Spinal cord (tissue), 10 donors: ENCODE measurements around the gene CTRB2. TPM values are rescaled to one million over a fixed set of nuclear protein-coding genes. Genes with fewer than 3 reads are reported as not detected.

Experiments
- DNase-seq, 6 donors: peaks; one replicate each; pipeline versions ENCODE4 v3.0.0 to v3.0.0-alpha.2; 2013 to 2015; ENCODE audit warnings: low spot score in 6 of 6, low read depth in 4 of 6
- H3K27ac ChIP-seq: one replicate; pipeline ENCODE4 v1.5.1; 2013; ENCODE audit warnings: low read depth, low read length, control low read depth
- H3K27me3 ChIP-seq: one replicate; pipeline ENCODE4 v1.6.1; 2013; ENCODE audit warnings: low read length; ENCODE audit not compliant: control insufficient read depth, insufficient read depth
- H3K36me3 ChIP-seq: one replicate; pipeline ENCODE4 v1.6.1; 2013; ENCODE audit warnings: low read length; ENCODE audit not compliant: control insufficient read depth, insufficient read depth
- H3K4me1 ChIP-seq: one replicate; pipeline ENCODE4 v1.6.1; 2013; ENCODE audit warnings: low read length; ENCODE audit not compliant: control insufficient read depth, insufficient read depth
- H3K4me3 ChIP-seq: one replicate; pipeline ENCODE4 v1.5.1; 2013; ENCODE audit warnings: low read depth, low read length, control low read depth
- H3K9me3 ChIP-seq: one replicate; pipeline ENCODE4 v1.6.1; 2013; ENCODE audit warnings: low read length; ENCODE audit not compliant: control insufficient read depth, insufficient read depth
- WGBS: methylation state at CpG from one replicate; pipeline ENCODE4 v1.1.5; 2013; ENCODE audit warnings: missing lambda C conversion rate; ENCODE audit not compliant: insufficient coverage; 5-methylcytosine and 5-hydroxymethylcytosine counted together
- long read RNA-seq, 4 donors: transcript quantifications; one replicate each; lab custom pipeline, GENCODE V29; 2026
- polyA plus RNA-seq, 2 donors: library from polyadenylated mRNA; unstranded; fragments of 120-200 nt; gene quantifications; one replicate each; pipeline ENCODE4 v1.2.1, GENCODE V29; 2013; ENCODE audit not compliant: insufficient read length in 2 of 2
- total RNA-seq, 2 donors: library from RNA; depleted of rRNA in 1 of 2; stranded (reverse); fragments of 120-200 nt in 1 of 2; fragments of >200 nt in 1 of 2; gene quantifications; one replicate each; pipeline versions ENCODE4 v1.2.3 to v1.2.4, GENCODE V29; 2013 to 2014
- donor health status: healthy.

The CTRB2 gene
- not detected for total RNA-seq
- polyA plus RNA-seq = under 1 TPM; 0.20 to 0.24 TPM
- long read RNA-seq, donor 1 = 0 reads
- long read RNA-seq, donor 2 = 0 reads
- long read RNA-seq, donor 3 = 0 reads
- long read RNA-seq, donor 4 = 0 reads

GRCh38 chr16:75206749-75207451, at the start of gene CTRB2:
Gene CTRB2, minus strand, starts transcription at chr16:75207161. Its CDS starts 20 bp downstream, at chr16:75207141.
- no peaks in the 10 kb centered on the region for H3K4me1 ChIP-seq
- H3K4me3 ChIP-seq = no peak within 1 kb of the TSS
- no peaks in the 10 kb centered on the region for H3K36me3 ChIP-seq
- no peaks in the 10 kb centered on the region for H3K27me3 ChIP-seq
- no peak for DNase-seq
- no peaks in the 10 kb centered on the region for H3K9me3 ChIP-seq
- WGBS = 84% methylated on average over 18 of the region's 24 CpGs
- H3K27ac ChIP-seq = no peak within 1 kb of the TSS

DNA sequence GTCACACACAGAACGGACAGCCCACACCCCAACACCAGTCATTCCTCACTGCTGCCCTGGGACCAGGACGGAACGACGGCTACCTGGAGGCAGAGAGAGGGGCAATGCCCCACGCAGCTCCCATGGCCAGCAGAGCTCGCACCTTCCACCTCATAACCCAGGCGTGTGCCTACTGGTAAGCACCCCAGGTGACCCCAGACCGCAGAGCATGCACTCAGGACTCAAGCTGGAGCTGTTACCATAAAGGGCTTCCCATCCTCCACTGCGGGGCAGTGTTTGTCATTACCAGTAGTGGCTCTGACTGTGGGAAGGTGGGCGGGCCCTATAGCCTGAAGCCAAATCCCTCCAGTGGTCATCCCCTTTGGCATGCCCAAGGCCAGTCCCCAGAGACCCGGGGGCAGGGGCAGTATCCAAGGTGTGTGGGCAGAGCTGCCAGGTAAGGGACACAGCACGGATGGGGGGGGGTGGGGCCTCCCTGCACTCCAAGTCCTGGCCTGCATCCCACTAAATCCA, 49.2 kb upstream of the CTRB2 start:
- 85% methylated on average over 9 of the region's 12 CpGs for WGBS
- Histone ChIP-seq H3K4me1 (peaks cover 77% of the 10 kb centered on the region), H3K27ac (peak overlapping the region; percentile 88), H3K4me3 (no peak overlapping the region), H3K27me3 (no peaks in the 10 kb centered on the region), H3K9me3 (no peaks in the 10 kb centered on the region), H3K36me3 (peaks cover 29% of the 10 kb centered on the region)
- DNase-seq = peak in 1 of 6 donors; percentile 11

DNA sequence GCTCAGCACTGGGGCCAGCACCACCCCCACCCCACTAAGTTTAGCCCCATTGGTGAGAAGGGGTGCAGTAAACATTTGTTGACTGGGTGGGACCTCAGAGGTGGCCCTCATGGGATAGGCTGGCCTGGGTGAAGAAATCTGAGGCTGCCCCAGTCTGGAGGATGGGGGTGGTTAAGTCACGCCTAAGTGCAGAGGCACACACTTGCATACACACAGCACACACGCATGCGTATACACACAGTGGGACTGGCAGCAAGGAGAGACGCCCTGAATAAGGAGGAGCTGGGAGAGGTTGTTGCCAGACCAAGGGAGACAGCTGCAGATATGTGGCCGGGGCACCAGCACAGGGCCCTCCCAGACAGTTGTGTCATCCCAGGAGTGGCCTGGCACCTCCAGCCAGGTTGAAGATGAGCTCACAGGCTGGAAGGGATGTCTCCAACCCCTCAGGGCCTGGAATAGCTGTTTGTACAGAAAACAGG, 47.4 kb upstream of the CTRB2 start:
- Histone ChIP-seq H3K27ac (peak overlapping the region; percentile 86), H3K4me3 (no peak overlapping the region), H3K9me3 (no peaks in the 10 kb centered on the region), H3K4me1 (peaks cover 88% of the 10 kb centered on the region), H3K27me3 (no peaks in the 10 kb centered on the region), H3K36me3 (peaks cover 29% of the 10 kb centered on the region)
- 71% methylated on average over 4 of the region's 5 CpGs for WGBS
- peak in 1 of 6 donors; percentile 10 for DNase-seq

DNA sequence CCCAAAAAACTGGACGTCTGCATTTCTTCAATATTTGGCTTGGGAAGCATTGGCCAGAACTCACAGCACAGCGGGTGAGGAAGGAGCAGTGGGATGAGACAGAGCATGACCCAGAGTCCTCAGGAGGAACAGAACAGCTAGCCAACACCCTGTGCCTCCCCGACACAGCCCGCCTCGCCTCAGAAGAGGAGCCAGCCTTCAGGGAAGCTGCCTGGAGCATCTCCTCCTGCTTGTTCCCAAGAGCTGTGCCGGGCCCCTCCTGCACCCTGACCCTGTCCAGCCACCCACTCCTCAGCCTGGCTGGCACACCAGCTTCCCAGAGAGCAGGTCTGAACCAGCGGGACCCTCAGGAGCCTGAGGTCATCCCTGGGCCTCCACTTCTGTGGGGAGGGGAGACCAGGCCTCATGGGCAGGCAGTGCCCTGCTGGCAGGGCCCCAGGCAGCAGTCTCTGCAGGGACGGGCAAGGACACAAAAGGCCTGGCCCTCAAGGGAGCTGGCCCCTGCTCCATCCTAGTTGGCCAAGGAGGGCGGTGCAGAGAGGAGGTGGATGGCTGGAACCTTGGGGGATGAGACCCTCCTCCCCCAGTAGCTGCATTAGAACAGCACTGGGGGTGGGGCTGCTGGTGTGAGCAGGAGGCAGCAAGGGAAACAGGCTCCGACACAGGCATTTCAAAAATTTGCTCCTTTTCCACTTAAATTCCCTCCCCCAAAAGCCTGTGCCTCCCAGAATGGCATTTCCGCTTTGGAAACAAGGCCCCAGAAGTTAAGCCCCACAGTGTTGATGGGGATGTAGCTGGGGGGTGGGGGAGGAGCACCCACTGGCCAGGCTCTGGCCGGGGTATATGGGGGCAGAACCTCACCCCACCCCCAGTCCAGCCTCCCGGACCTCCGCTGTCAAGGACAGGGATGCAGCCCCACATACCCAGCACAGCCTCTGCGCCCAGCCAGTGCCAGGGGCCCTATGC, 46.3 kb upstream of the CTRB2 start:
- 69% methylated on average over 9 of the region's 15 CpGs for WGBS
- Histone ChIP-seq H3K36me3 (peaks cover 33% of the 10 kb centered on the region), H3K27me3 (no peaks in the 10 kb centered on the region), H3K27ac (peak overlapping the region; percentile 86), H3K9me3 (no peaks in the 10 kb centered on the region), H3K4me3 (no peak overlapping the region), H3K4me1 (peaks cover 89% of the 10 kb centered on the region)
- peak in 1 of 6 donors; percentile 65 for DNase-seq

DNA sequence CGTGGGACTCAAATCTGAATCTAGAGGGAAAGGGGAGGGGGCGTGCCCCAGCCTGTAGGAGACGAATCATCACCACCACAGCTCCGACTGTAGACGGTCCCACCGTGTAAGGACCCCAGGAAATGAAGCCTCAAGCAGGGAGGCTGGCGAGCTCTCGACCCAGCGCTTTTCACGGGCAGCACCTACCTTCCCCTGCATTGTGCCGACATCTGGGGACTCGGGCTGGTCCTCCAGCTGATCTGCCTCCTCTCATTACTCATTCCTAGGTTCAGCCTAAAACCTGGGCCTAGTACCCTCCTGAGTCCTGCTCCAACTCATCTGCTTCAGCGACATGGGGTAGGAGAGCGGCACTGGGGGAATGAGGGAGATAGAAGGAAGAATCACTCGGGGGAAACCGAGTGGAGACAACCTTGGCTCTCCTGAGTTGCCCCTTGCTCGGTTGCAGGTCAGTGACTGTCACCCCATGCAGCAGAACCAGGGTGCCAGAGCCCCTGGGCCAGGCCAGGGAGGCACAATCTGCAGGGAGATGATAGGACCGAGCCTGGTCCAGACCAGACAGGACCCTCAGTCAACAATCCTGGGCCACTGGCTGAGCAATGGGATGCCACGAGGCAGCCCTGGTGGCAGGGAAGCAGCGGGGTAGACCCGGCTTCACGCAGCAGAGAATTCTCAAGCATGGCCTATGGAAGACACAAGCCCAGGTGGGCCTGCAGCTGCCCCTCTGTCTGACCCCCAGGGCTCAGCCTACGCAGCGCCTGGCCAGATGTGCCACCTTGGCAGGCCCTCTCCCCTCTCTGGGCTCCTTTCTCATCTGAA, 45.3 kb upstream of the CTRB2 start:
- Histone ChIP-seq H3K9me3 (no peaks in the 10 kb centered on the region), H3K36me3 (peaks cover 35% of the 10 kb centered on the region), H3K4me1 (peaks cover 89% of the 10 kb centered on the region), H3K27me3 (no peaks in the 10 kb centered on the region), H3K4me3 (peak overlapping the region; percentile 26), H3K27ac (peak overlapping the region; percentile 86)
- no peak for DNase-seq
- 63% methylated on average over 19 of the region's 24 CpGs for WGBS

GRCh38 chr16:75251280-75252048, 44.5 kb upstream of the CTRB2 start, which contains the start of gene BCAR1:
Gene BCAR1, minus strand, starts transcription at chr16:75251624. Its CDS starts 142 bp downstream, at chr16:75251482.
- peaks cover 89% of the 10 kb centered on the region for H3K4me1 ChIP-seq
- H3K9me3 ChIP-seq = no peaks in the 10 kb centered on the region
- H3K4me3 ChIP-seq = peak within 1 kb of the TSS; percentile 56
- DNase-seq = peak in 5 of 6 donors; percentile 59 to 93 (median 78)
- WGBS = under 1% methylated on average over 77 of the region's 84 CpGs
- H3K27me3 ChIP-seq = no peaks in the 10 kb centered on the region
- H3K36me3 ChIP-seq = peaks cover 36% of the 10 kb centered on the region
- peak within 1 kb of the TSS; percentile 97 for H3K27ac ChIP-seq

- peak overlapping the region; percentile 56 for H3K4me3 ChIP-seq
- WGBS = under 1% methylated on average over 59 of the region's 59 CpGs
- no peaks in the 10 kb centered on the region for H3K27me3 ChIP-seq
- H3K9me3 ChIP-seq = no peaks in the 10 kb centered on the region
- DNase-seq = peak in 2 of 6 donors; percentile 34 to 51
- H3K36me3 ChIP-seq = peaks cover 33% of the 10 kb centered on the region
- peaks cover 89% of the 10 kb centered on the region for H3K4me1 ChIP-seq
- H3K27ac ChIP-seq = peak overlapping the region; percentile 97
Measured at GRCh38 chr16:75250809-75251279, 43.9 kb upstream of the CTRB2 start.

- Histone ChIP-seq H3K27ac (peak overlapping the region; percentile 97), H3K9me3 (no peaks in the 10 kb centered on the region), H3K4me1 (peaks cover 91% of the 10 kb centered on the region)
Measured at GRCh38 chr16:75250089-75250808, 43.3 kb upstream of the CTRB2 start.

More at GRCh38 chr16:75250089-75250808, 43.3 kb upstream of the CTRB2 start:
- no peaks in the 10 kb centered on the region for H3K27me3 ChIP-seq
- WGBS = 10% methylated on average over 16 of the region's 29 CpGs
- H3K4me3 ChIP-seq = peak overlapping the region; percentile 56
- no peak for DNase-seq
- H3K36me3 ChIP-seq = peaks cover 35% of the 10 kb centered on the region
